Endothelial cell of umbilical vein (primary cell): Measurements from ENCODE around the gene S1PR5. TPM values are rescaled to one million over a fixed set of nuclear protein-coding genes. Genes with fewer than 3 reads are reported as not detected.

Experiments
- BruUV-seq: library from RNA; stranded (reverse); fragments of 400-500 nt; replicated peaks from 2 replicates; lab custom pipeline; 2021; lab: Mats Ljungman, UMichigan
- CTCF ChIA-PET: fragments of 300-600, 350-600 bp; sonication (Branson Sonifier 250); formaldehyde crosslinking; loops from one replicate; lab custom pipeline; 2021; ENCODE audit warnings: antibody characterized with exemption, inconsistent platforms; lab: Charles Lee
- POLR2A ChIA-PET: fragments of 300-600, 350-600 bp; sonication (Branson Sonifier 250); formaldehyde crosslinking; loops from one replicate; lab custom pipeline; 2021; ENCODE audit warnings: antibody characterized with exemption, inconsistent platforms; lab: Charles Lee
- DNase-seq: peaks from one replicate; pipeline ENCODE4 v3.0.0-alpha.2; 2011; ENCODE audit warnings: low read depth, low spot score
- FAIRE-seq: peaks from 2 replicates; lab custom pipeline; 2011; peaks lifted over from hg19 to GRCh38; lab: Jason Lieb, UNC
- H2AFZ ChIP-seq: 2 replicates; pipeline ENCODE4 v1.6.0; 2012; ENCODE audit warnings: low read depth, low read length, control low read depth, inconsistent platforms
- H3K27ac ChIP-seq: 2 replicates; pipeline ENCODE4 v1.5.1; 2011; ENCODE audit warnings: low read depth, mild to moderate bottlenecking, control low read depth, low read length, moderate library complexity; ENCODE audit not compliant: insufficient read depth
- H3K27me3 ChIP-seq, 2 experiments: 2 replicates each; pipeline versions ENCODE4 v1.6.0 to v1.6.1; 2011; ENCODE audit warnings: low read length in 2 of 2, mixed read lengths in 1 of 2; ENCODE audit not compliant: control insufficient read depth in 2 of 2, insufficient read depth in 2 of 2
- H3K36me3 ChIP-seq, 2 experiments: 2 replicates in 1 of 2; 3 replicates in 1 of 2; pipeline ENCODE4 v1.5.1; 2011; ENCODE audit warnings: low read length in 2 of 2, mild to moderate bottlenecking in 1 of 2, moderate library complexity in 1 of 2; ENCODE audit not compliant: control insufficient read depth in 2 of 2, insufficient read depth in 2 of 2; ENCODE audit errors: extremely low read depth in 1 of 2
- H3K4me1 ChIP-seq: 3 replicates; pipeline ENCODE4 v1.5.1; 2011; ENCODE audit warnings: mild to moderate bottlenecking, low read length; ENCODE audit not compliant: control insufficient read depth, insufficient read depth; ENCODE audit errors: extremely low read depth
- H3K4me2 ChIP-seq: 2 replicates; pipeline ENCODE4 v1.6.1; 2011; ENCODE audit warnings: low read length, control low read depth, mixed read lengths; ENCODE audit not compliant: insufficient read depth
- H3K4me3 ChIP-seq, 3 experiments: fragments of 200-600 bp in 1 of 3; sonication (generic), shearing (Covaris generic) in 1 of 3; replicated peaks in 1 of 3; 2 replicates each; pipeline ENCODE4 v1.5.1; 2011 to 2016; ENCODE audit warnings: control low read depth in 3 of 3, low read length in 3 of 3, mild to moderate bottlenecking in 2 of 3, inconsistent platforms in 1 of 3, low read depth in 1 of 3, moderate library complexity in 1 of 3; ENCODE audit not compliant: insufficient read depth in 1 of 3
- H3K79me2 ChIP-seq: 2 replicates; pipeline ENCODE4 v1.6.0; 2012; ENCODE audit warnings: low read length, inconsistent platforms; ENCODE audit not compliant: control insufficient read depth, insufficient read depth
- H3K9ac ChIP-seq: replicated peaks from 2 replicates; pipeline ENCODE3; 2011; ENCODE audit warnings: low read length, control low read depth; ENCODE audit not compliant: insufficient read depth; ENCODE audit errors: extremely low read depth
- H3K9me1 ChIP-seq: replicated peaks from 3 replicates; pipeline ENCODE4 v1.6.0; 2011; ENCODE audit warnings: mild to moderate bottlenecking, low read length; ENCODE audit not compliant: control insufficient read depth, insufficient read depth; ENCODE audit errors: extremely low read depth
- H3K9me3 ChIP-seq: replicated peaks from 2 replicates; pipeline ENCODE4 v1.5.1; 2012; ENCODE audit warnings: low read length, inconsistent platforms; ENCODE audit not compliant: control insufficient read depth, insufficient read depth
- H4K20me1 ChIP-seq: replicated peaks from 2 replicates; pipeline ENCODE3; 2011; ENCODE audit warnings: mild to moderate bottlenecking, low read length; ENCODE audit not compliant: control insufficient read depth, insufficient read depth; ENCODE audit errors: extremely low read depth
- CTCF ChIP-seq, 2 donors: IDR thresholded peaks; 1 replicate in 1 of 2; 2 replicates in 1 of 2; pipeline ENCODE4 v1.5.1; 2011; ENCODE audit warnings: low read length in 2 of 2, mild to moderate bottlenecking in 2 of 2, moderate library complexity in 2 of 2, control low read depth in 1 of 2, inconsistent platforms in 1 of 2, low read depth in 1 of 2; ENCODE audit not compliant: insufficient read depth in 1 of 2; ENCODE audit errors: extremely low read depth in 1 of 2
- EZH2 ChIP-seq: IDR thresholded peaks from 2 replicates; pipeline ENCODE4 v1.6.1; 2012; ENCODE audit warnings: borderline replicate concordance, low read depth, mild to moderate bottlenecking, moderate library complexity, low read length, inconsistent platforms; ENCODE audit not compliant: severe bottlenecking
- FOS ChIP-seq: IDR thresholded peaks from 2 replicates; pipeline ENCODE4 v1.6.1; 2011; ENCODE audit warnings: mild to moderate bottlenecking, low read length, moderate library complexity, borderline replicate concordance; ENCODE audit not compliant: insufficient read depth
- GATA2 ChIP-seq: IDR thresholded peaks from 2 replicates; pipeline ENCODE4 v1.7.0; 2011; ENCODE audit warnings: low read depth, mild to moderate bottlenecking, moderate library complexity, mixed read lengths, low read length; ENCODE audit not compliant: insufficient read length, insufficient read depth
- MAX ChIP-seq: IDR thresholded peaks from 2 replicates; pipeline ENCODE4 v1.6.1; 2011; ENCODE audit not compliant: insufficient read depth, insufficient read length
- MYC ChIP-seq: IDR thresholded peaks from one replicate; pipeline ENCODE4 v1.6.1; 2011; ENCODE audit warnings: mild to moderate bottlenecking, low read depth, low read length
- POLR2A ChIP-seq: IDR thresholded peaks from 2 replicates; pipeline ENCODE4 v1.6.1; 2012; ENCODE audit warnings: low read depth, mild to moderate bottlenecking, control low read depth, low read length
- POLR2AphosphoS5 ChIP-seq: IDR thresholded peaks from 2 replicates; pipeline ENCODE4 v1.6.1; 2012; ENCODE audit warnings: low read depth, mild to moderate bottlenecking, control low read depth, low read length, moderate library complexity; ENCODE audit not compliant: insufficient read depth
- dilution Hi-C: fragments of 300-500 bp; cut with MboI; formaldehyde crosslinking; loops from one replicate; pipeline ENCODE4 v1.15.0; 2019; ENCODE audit warnings: low sequenced_read_pairs; ENCODE audit not compliant: extremely low pct_ligation_motif_present
- intact Hi-C: fragments of 100-400 bp; cut with micrococcal nuclease; formaldehyde crosslinking; loops from one replicate; pipeline ENCODE4 v1.10.0; 2022
- polyA plus RNA-seq, 4 experiments: library from polyadenylated mRNA; depleted of rRNA in 3 of 4; stranded (reverse) in 3 of 4; unstranded in 1 of 4; fragments of >200 nt; gene quantifications; 2 replicates each; pipeline versions ENCODE4 v1.2.1 to v1.2.3, GENCODE V29; 2011 to 2012; ENCODE audit warnings: missing spikeins in 1 of 4
- total RNA-seq: library from RNA; stranded (reverse); gene quantifications from 2 replicates; pipeline ENCODE4 v1.2.3, GENCODE V29; 2021

The S1PR5 gene
- total and polyA plus RNA-seq, 2 donors (not counting 3 experiments of a cell fraction or from before 2014, with no cell fraction given) = not detected

- CTCF ChIA-PET = interaction anchor here (2.7 to 3.0 kb wide), 2 partner anchors 60 to 101 kb away, joined by 11 to 19 read pairs; no protein-coding TSS in a partner anchor
- no peaks in the 10 kb centered on the region for H3K27me3 ChIP-seq
- no peaks in the 10 kb centered on the region for H3K9me1 ChIP-seq
- no TSS peak for BruUV-seq
- dilution Hi-C loops (no loop called here), intact Hi-C loops (no loop called here)
- peak; percentile 58 for DNase-seq
- H3K4me3 ChIP-seq = peak within 1 kb of the TSS; percentile 36 to 91 (median 58)
- H3K27ac ChIP-seq = peak within 1 kb of the TSS; percentile 42
- no peak for TF ChIP-seq EZH2
- TF ChIP-seq MYC = no peak
- peak; percentile 75 for TF ChIP-seq POLR2A
- peak; percentile 79 for TF ChIP-seq POLR2AphosphoS5
- no peak for TF ChIP-seq MAX
- TF ChIP-seq FOS = no peak
- TF ChIP-seq GATA2 = no peak
- TF ChIP-seq CTCF (IDR thresholded peaks at IDR 0.05; ENCODE audit: extremely low read depth in 1 of 2, insufficient read depth in 1 of 2, low read depth in 1 of 2, low read length in 2 of 2) = no peak
- H3K9me3 ChIP-seq = no peaks in the 10 kb centered on the region
- peak within 1 kb of the TSS; percentile 84 for H3K9ac ChIP-seq
- no peaks in the 10 kb centered on the region for H3K36me3 ChIP-seq
- peaks cover 7% of the 10 kb centered on the region for H3K79me2 ChIP-seq
- H3K4me2 ChIP-seq = peak within 1 kb of the TSS; percentile 53
- peak; percentile 66 for FAIRE-seq
- no peaks in the 10 kb centered on the region for H4K20me1 ChIP-seq
- peaks cover 4% of the 10 kb centered on the region for H3K4me1 ChIP-seq
- POLR2A ChIA-PET = interaction anchor here (0.6 kb wide), 1 partner anchor 87 kb away, joined by 3 read pairs; no protein-coding TSS in a partner anchor
- H2AFZ ChIP-seq = peak within 1 kb of the TSS; percentile 95
Measured at GRCh38 chr19:10543420-10544241, 26.4 kb upstream of the S1PR5 start, which contains the start of gene ATG4D. Gene ATG4D (plus strand): TSS chr19:10543904. CDS start chr19:10544091, 187 bp downstream.
